A549 (cell line): ENCODE results near the gene WNT9A.

Source experiments
- CBX8 ChIP-seq: fragments of 200-600 bp; sonication (generic); IDR thresholded peaks from 2 replicates; pipeline ENCODE4 v1.6.1; 2016
- CEBPB ChIP-seq, 2 experiments: fragments of >200 bp in 1 of 2; sonication (Bioruptor Twin) in 1 of 2; formaldehyde crosslinking in 1 of 2; IDR thresholded peaks; 2 replicates each; pipeline ENCODE4 v1.6.1; 2012 to 2016
- EHMT2 ChIP-seq: fragments of 200-600 bp; sonication (generic); IDR thresholded peaks from 2 replicates; pipeline ENCODE4 v1.6.1; 2016; ENCODE audit warnings: antibody characterized with exemption, low read depth, mild to moderate bottlenecking, moderate library complexity
- ESRRA ChIP-seq: fragments of 150-350 bp; IDR thresholded peaks from 2 replicates; pipeline ENCODE4 v1.6.1; 2014; ENCODE audit warnings: mild to moderate bottlenecking, low read length, borderline replicate concordance
- JUN ChIP-seq, 2 experiments: fragments of >200 bp; sonication (Bioruptor Twin); formaldehyde crosslinking; IDR thresholded peaks; 2 replicates in 1 of 2; 3 replicates in 1 of 2; pipeline ENCODE4 v1.6.1; 2016 to 2017
- POLR2A ChIP-seq: IDR thresholded peaks from 2 replicates; pipeline ENCODE4 v1.6.1; 2012; ENCODE audit warnings: mild to moderate bottlenecking, low read length
- SMC3 ChIP-seq: fragments of >200 bp; sonication (Bioruptor Twin); formaldehyde crosslinking; IDR thresholded peaks from 3 replicates; pipeline ENCODE4 v1.6.1; 2018; ENCODE audit warnings: inconsistent platforms
- TF ChIP-seq, protein P1 (sequence below): fragments of >200 bp; sonication (Bioruptor Twin); formaldehyde crosslinking; IDR thresholded peaks from 3 replicates; pipeline ENCODE4 v1.5.1; 2016

DNA sequence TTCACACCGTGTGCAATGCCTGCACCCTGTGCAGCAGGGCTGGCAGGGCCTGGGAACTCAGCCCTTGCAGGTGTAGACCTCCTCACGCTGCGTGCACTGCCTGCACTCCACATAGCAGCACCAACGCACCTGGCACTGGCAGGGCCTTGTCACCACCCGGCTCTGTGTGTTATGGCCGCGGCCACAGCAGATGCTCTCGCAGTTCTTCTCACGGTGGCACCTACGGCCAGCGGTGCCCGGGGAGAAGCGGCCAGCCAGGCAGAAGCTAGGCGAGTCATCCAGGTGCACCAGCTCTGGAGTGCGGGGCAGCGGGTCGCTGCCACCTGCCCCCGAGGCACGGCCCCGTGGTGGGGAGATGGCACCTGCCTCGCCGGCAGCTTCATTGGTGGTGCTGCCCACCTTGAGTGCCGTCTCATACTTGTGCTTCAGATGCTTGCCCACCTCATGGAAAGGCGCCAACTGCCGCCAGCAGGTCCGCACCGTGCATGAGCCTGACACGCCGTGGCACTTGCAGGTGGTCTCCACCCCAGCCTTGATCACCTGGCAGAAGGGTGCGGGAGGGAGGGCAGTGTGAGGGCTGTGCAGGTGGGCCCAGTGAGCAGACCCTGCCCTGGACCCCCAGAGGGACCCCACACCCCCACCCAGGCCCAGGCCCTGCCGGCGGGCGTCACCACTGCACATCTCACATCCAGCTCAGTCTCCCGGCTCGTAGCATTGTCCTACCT lies 26.1 kb downstream of the WNT9A start:
- TF ChIP-seq ESRRA = no peak
- no peak for TF ChIP-seq EHMT2
- no peak for TF ChIP-seq CEBPB (IDR thresholded peaks at IDR 0.05)
- TF ChIP-seq, protein P1, sequence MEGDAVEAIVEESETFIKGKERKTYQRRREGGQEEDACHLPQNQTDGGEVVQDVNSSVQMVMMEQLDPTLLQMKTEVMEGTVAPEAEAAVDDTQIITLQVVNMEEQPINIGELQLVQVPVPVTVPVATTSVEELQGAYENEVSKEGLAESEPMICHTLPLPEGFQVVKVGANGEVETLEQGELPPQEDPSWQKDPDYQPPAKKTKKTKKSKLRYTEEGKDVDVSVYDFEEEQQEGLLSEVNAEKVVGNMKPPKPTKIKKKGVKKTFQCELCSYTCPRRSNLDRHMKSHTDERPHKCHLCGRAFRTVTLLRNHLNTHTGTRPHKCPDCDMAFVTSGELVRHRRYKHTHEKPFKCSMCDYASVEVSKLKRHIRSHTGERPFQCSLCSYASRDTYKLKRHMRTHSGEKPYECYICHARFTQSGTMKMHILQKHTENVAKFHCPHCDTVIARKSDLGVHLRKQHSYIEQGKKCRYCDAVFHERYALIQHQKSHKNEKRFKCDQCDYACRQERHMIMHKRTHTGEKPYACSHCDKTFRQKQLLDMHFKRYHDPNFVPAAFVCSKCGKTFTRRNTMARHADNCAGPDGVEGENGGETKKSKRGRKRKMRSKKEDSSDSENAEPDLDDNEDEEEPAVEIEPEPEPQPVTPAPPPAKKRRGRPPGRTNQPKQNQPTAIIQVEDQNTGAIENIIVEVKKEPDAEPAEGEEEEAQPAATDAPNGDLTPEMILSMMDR = no peak
- no peak for TF ChIP-seq JUN (IDR thresholded peaks at IDR 0.05)
- TF ChIP-seq POLR2A = no peak
- TF ChIP-seq SMC3 = no peak
- TF ChIP-seq CBX8 = no peak
